RWPE2 (cell line): ENCODE results near the gene HNRNPUL2.
A peak's percentile ranks its signal among the peaks of the same experiment; 100 is the strongest.

Experiments
- ATAC-seq: fragments of 200-7000 bp; cut with Tn5 transposase; 3 replicates; pipeline ENCODE4 v1.9.1; 2021; ENCODE audit warnings: low read depth
- DNase-seq: peaks from one replicate; pipeline ENCODE4 v3.0.0-alpha.2; 2020; ENCODE audit warnings: low spot score
- H3K27ac ChIP-seq: fragments of 450-650 bp; 2 replicates; pipeline ENCODE4 v1.5.1; 2017; ENCODE audit warnings: mild to moderate bottlenecking; ENCODE audit not compliant: poor library complexity, severe bottlenecking
- H3K27me3 ChIP-seq: fragments of 250-450 bp; sonication (Bioruptor Pico); 2 replicates; pipeline ENCODE4 v1.5.1; 2021; ENCODE audit warnings: mild to moderate bottlenecking, moderate library complexity; ENCODE audit not compliant: insufficient read depth, poor library complexity, severe bottlenecking
- H3K36me3 ChIP-seq: fragments of 250-450 bp; sonication (Bioruptor Pico); 2 replicates; pipeline ENCODE4 v1.5.1; 2020; ENCODE audit warnings: low read depth, mild to moderate bottlenecking, moderate library complexity
- H3K4me1 ChIP-seq: fragments of 250-450 bp; sonication (Bioruptor Pico); 2 replicates; pipeline ENCODE4 v1.5.1; 2021; ENCODE audit warnings: mild to moderate bottlenecking, moderate library complexity; ENCODE audit not compliant: insufficient read depth, poor library complexity, severe bottlenecking
- H3K4me3 ChIP-seq: fragments of 250-450 bp; sonication (Bioruptor Pico); 2 replicates; pipeline ENCODE4 v1.5.1; 2021; ENCODE audit warnings: mild to moderate bottlenecking, moderate library complexity; ENCODE audit not compliant: severe bottlenecking
- H3K9me3 ChIP-seq: fragments of 250-450 bp; sonication (Bioruptor Pico); 2 replicates; pipeline ENCODE4 v1.5.1; 2021; ENCODE audit warnings: mild to moderate bottlenecking, moderate library complexity; ENCODE audit not compliant: severe bottlenecking
- TF ChIP-seq, protein P1 (sequence below): fragments of 450-650 bp; IDR thresholded peaks from one replicate; pipeline ENCODE4 v1.5.1; 2017; ENCODE audit warnings: mild to moderate bottlenecking, moderate library complexity; ENCODE audit not compliant: poor library complexity, severe bottlenecking

The HNRNPUL2 gene

DNA sequence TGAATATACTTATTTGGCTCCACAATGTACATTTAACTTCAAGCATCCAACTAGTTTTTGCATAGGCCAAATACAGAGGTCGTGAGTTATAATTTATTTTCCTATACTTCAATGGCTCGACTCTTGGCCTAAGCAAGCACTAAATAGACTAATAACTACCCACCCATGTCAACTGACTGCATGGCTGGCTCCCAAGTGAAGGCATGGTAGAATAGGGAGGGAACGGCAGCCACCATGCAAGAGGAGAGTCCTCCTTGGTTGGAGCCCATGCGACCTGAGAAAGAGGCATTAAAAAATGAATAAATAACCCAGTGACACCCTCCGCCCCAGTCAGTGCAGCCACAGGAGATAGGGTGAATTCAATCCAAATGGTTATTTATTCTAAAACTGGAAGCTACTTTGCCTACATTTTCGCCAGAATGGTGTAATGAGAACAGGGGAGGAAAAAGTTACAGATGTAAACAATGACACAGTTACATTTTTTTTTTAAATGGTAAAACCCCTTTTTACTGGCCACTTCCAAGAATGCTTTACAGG lies 14.9 kb downstream of the HNRNPUL2 start:
- ATAC-seq (no peak), DNase-seq (no peak)
- Histone ChIP-seq H3K27ac (no peak overlapping the region), H3K36me3 (peaks cover 66% of the 10 kb centered on the region), H3K4me3 (no peak overlapping the region), H3K4me1 (no peaks in the 10 kb centered on the region), H3K9me3 (no peaks in the 10 kb centered on the region), H3K27me3 (no peaks in the 10 kb centered on the region)
- TF ChIP-seq, protein P1, sequence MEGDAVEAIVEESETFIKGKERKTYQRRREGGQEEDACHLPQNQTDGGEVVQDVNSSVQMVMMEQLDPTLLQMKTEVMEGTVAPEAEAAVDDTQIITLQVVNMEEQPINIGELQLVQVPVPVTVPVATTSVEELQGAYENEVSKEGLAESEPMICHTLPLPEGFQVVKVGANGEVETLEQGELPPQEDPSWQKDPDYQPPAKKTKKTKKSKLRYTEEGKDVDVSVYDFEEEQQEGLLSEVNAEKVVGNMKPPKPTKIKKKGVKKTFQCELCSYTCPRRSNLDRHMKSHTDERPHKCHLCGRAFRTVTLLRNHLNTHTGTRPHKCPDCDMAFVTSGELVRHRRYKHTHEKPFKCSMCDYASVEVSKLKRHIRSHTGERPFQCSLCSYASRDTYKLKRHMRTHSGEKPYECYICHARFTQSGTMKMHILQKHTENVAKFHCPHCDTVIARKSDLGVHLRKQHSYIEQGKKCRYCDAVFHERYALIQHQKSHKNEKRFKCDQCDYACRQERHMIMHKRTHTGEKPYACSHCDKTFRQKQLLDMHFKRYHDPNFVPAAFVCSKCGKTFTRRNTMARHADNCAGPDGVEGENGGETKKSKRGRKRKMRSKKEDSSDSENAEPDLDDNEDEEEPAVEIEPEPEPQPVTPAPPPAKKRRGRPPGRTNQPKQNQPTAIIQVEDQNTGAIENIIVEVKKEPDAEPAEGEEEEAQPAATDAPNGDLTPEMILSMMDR: no peak

DNA sequence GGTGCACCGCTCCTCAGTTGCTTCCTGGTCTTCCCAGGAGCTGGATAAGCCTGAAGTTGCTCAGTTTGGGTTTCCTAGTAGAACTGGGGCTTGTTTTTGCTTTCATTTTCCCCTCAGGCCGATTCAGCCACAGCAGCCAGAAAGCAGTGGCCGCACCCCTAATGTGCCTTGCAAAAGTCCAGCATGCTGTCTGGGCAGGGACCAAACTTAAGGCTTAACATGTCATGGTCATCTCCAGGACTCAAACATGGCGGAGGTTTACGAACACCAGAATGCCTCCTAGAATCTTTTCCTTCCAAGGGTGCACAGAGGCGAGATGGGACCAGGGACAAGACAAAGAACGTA lies 17.3 kb downstream of the HNRNPUL2 start:
- TF ChIP-seq, protein P1: no peak
- Histone ChIP-seq H3K4me3 (peak overlapping the region; percentile 41), H3K9me3 (no peaks in the 10 kb centered on the region), H3K27me3 (no peaks in the 10 kb centered on the region), H3K27ac (peak overlapping the region; percentile 81), H3K36me3 (peaks cover 44% of the 10 kb centered on the region), H3K4me1 (peaks cover 2% of the 10 kb centered on the region)
- ATAC-seq (no peak), DNase-seq (no peak)

DNA sequence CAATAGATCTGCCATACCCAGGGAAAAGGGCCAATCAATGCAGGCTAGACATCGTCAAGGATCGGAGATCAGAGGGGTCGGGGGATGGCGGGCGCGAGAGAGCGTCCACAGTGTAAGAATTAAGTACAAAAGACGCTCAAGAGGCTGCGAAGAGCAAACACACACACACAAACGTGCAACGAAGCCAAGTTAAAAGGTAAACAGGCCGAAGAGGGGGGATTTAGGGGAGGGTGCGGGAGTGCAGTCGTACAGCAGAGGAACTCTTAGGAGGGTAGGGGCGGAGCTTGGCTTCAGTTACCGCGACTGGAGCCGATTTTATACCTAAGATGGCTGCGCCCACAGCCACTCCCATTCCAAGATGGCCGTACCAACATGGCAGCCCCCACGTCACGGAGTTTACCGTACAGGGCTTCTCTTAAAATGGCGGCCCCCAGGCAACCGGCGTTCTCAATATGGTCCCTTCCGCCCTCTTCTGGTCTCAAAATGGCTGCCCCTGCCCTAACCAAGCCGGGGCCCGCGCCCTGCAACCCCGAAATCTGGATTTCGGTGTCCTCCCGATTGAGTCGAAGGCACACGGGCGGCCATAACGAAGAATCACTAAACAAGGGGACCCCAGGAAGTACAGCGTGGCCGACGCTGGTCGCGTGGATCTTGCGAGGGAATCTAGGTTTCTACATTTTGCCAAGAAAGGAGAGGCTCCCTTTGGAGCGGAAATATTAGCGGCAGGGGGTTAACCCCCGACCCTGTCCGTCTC lies 17.8 kb downstream of the HNRNPUL2 start:
- Histone ChIP-seq H3K4me1 (peaks cover 2% of the 10 kb centered on the region), H3K27ac (peak overlapping the region; percentile 81), H3K9me3 (no peaks in the 10 kb centered on the region), H3K27me3 (no peaks in the 10 kb centered on the region), H3K4me3 (peak overlapping the region; percentile 41), H3K36me3 (peaks cover 40% of the 10 kb centered on the region)
- TF ChIP-seq, protein P1: no peak
- DNase-seq: peak; percentile 94
- ATAC-seq: peak; percentile 73

DNA sequence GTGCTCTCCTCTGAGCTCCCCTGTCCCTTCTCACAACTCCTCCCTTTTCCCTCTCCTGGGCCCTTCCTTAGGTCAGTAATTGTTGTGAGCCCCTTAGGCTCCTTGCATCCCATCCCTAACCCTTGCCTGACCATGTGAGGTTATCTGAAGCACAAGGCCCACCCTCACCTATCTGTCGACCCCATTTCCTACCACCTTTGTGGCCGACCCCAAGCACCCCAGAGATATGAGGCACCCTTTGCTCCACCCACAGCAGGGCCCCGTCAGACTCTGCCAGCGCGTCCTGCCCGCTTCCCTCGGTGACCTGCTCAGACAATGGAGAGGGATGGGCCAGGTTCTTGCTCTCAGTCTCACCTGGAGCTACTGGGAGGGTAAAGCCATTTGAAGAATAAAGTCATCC lies 18.5 kb downstream of the HNRNPUL2 start:
- ATAC-seq: peak; percentile 38
- peak; percentile 67 for DNase-seq
- H3K4me3 ChIP-seq: peak overlapping the region; percentile 41
- H3K27ac ChIP-seq: peak overlapping the region; percentile 81
- TF ChIP-seq, protein P1: no peak
- peaks cover 37% of the 10 kb centered on the region for H3K36me3 ChIP-seq
- H3K9me3 ChIP-seq: no peaks in the 10 kb centered on the region
- H3K27me3 ChIP-seq: no peaks in the 10 kb centered on the region
- H3K4me1 ChIP-seq: peaks cover 2% of the 10 kb centered on the region

DNA sequence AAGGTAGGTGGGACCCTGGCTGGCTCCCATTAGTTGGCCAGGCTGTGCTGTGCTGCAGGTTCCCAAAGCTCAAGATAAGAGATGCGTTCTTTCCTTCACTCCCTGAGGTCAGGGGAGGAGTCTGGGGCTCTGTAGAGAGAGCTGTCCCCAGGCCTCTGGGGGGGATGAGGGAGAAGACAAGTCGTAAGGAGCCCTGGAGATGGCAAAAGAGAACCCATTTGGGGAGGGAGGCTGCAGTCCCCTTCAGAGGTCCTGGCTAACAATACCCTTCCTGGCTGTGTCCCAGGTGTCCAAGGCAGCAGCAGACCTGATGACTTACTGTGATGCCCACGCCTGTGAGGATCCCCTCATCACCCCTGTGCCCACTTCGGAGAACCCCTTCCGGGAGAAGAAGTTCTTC lies 18.9 kb downstream of the HNRNPUL2 start:
- Histone ChIP-seq H3K36me3 (peaks cover 33% of the 10 kb centered on the region), H3K27ac (peak overlapping the region; percentile 81), H3K9me3 (no peaks in the 10 kb centered on the region), H3K4me3 (peak overlapping the region; percentile 41), H3K27me3 (no peaks in the 10 kb centered on the region), H3K4me1 (peaks cover 2% of the 10 kb centered on the region)
- ATAC-seq (no peak), DNase-seq (no peak)
- TF ChIP-seq, protein P1: no peak
